Activated CD8-positive, alpha-beta T cell treated with anti-CD3 and anti-CD28 coated beads for 36 hours (primary cell): Measurements from ENCODE around the gene KLHL22. TPM values are rescaled to one million over a fixed set of nuclear protein-coding genes. Genes with fewer than 3 reads are reported as not detected.
A peak's percentile ranks its signal among the peaks of the same experiment; 100 is the strongest.
"Not testable (repeated sequence)": the region's sequence is repeated elsewhere in the genome, so short reads cannot be mapped to it uniquely, and the experiment has no call there.

Source experiments
- ATAC-seq: fragments of 200-7000 bp; cut with Tn5 transposase; one replicate; pipeline ENCODE4 v1.10.0; 2021; ENCODE audit warnings: mild to moderate bottlenecking, moderate library complexity
- CTCF ChIA-PET: fragments of 350-600 bp; sonication (Branson Sonifier 250); formaldehyde crosslinking; loops from one replicate; lab custom pipeline; 2021; ENCODE audit warnings: antibody characterized with exemption; lab: Charles Lee
- POLR2A ChIA-PET: fragments of 350-600 bp; sonication (Branson Sonifier 250); formaldehyde crosslinking; loops from one replicate; lab custom pipeline; 2021; ENCODE audit warnings: antibody characterized with exemption; lab: Charles Lee
- DNase-seq: peaks from one replicate; pipeline ENCODE4 v3.0.0-alpha.2; 2020
- H3K27ac Mint-ChIP-seq: one replicate; pipeline ENCODE4 v1.8.0; 2021; ENCODE audit warnings: mild to moderate bottlenecking, mixed read lengths
- H3K27me3 Mint-ChIP-seq: one replicate; pipeline ENCODE4 v1.8.0; 2021; ENCODE audit warnings: mixed read lengths
- H3K36me3 Mint-ChIP-seq: one replicate; pipeline ENCODE4 v1.8.0; 2021; ENCODE audit warnings: low read depth, mixed read lengths
- H3K4me1 Mint-ChIP-seq: one replicate; pipeline ENCODE4 v1.8.0; 2021; ENCODE audit warnings: low read depth, mixed read lengths
- H3K4me3 Mint-ChIP-seq: one replicate; pipeline ENCODE4 v1.8.0; 2021; ENCODE audit warnings: mild to moderate bottlenecking, moderate library complexity, mixed read lengths
- H3K9me3 Mint-ChIP-seq: one replicate; pipeline ENCODE4 v1.8.0; 2021; ENCODE audit warnings: mixed read lengths
- intact Hi-C: fragments of 100-400 bp; cut with micrococcal nuclease; formaldehyde crosslinking; loops from one replicate; pipeline ENCODE4 v1.10.0; 2022
- total RNA-seq, 2 experiments: library from RNA; stranded (reverse); gene quantifications; one replicate each; pipeline ENCODE4 v1.2.3, GENCODE V29; 2021
- TF ChIP-seq, protein P1 (sequence below): fragments of 200-600 bp; IDR thresholded peaks from one replicate; pipeline ENCODE4 v1.8.0; 2022; ENCODE audit warnings: antibody characterized with exemption, mild to moderate bottlenecking

KLHL22 gene
- total RNA-seq, 2 experiments from 2014 or later, result 16.3 to 17.9 TPM

DNA sequence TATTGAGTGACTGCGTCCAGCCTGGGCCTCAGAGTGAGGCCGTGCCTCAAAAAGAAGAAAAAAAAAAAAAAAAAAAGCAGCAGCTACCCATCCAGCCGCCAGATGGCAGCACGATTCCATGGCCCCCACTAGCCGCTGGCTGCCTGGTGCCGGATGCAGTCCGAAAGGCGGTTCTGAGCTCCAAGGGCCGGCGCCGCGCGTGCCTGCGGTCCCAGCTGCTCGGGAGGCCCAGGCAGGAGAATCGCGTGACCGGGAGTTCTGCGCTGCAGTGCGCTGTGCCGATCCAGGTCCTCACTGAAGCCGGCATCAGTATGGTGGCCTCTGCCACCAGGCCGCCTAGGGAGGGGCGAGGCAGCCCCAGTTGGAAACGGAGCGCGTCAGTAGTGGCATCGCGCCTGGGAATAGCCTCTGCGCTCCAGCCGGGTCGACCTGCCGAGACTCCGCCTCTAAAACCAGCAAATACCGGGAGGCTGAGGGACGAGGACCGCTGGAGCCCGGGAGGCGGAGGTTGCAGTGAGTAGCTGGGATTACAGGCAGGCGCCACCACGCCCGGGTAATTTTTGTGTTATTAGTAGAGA is 77.3 kb downstream of the KLHL22 start:
- no peaks in the 10 kb centered on the region for H3K36me3 Mint-ChIP-seq
- no peak overlapping the region for H3K27ac Mint-ChIP-seq
- no peaks in the 10 kb centered on the region for H3K9me3 Mint-ChIP-seq
- peaks cover 2% of the 10 kb centered on the region for H3K4me1 Mint-ChIP-seq
- ChIA-PET CTCF (interaction anchor here (0.6 to 3.7 kb wide), 39 partner anchors 10 to 406 kb away, joined by 3 to 55 read pairs (median 5); partner anchors contain the start of gene MED15), POLR2A (interaction anchor here (1.4 to 1.6 kb wide), 3 partner anchors 16 to 38 kb away, joined by 3 to 4 read pairs (median 3); no protein-coding TSS in a partner anchor)
- TF ChIP-seq, protein P1, sequence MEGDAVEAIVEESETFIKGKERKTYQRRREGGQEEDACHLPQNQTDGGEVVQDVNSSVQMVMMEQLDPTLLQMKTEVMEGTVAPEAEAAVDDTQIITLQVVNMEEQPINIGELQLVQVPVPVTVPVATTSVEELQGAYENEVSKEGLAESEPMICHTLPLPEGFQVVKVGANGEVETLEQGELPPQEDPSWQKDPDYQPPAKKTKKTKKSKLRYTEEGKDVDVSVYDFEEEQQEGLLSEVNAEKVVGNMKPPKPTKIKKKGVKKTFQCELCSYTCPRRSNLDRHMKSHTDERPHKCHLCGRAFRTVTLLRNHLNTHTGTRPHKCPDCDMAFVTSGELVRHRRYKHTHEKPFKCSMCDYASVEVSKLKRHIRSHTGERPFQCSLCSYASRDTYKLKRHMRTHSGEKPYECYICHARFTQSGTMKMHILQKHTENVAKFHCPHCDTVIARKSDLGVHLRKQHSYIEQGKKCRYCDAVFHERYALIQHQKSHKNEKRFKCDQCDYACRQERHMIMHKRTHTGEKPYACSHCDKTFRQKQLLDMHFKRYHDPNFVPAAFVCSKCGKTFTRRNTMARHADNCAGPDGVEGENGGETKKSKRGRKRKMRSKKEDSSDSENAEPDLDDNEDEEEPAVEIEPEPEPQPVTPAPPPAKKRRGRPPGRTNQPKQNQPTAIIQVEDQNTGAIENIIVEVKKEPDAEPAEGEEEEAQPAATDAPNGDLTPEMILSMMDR, result peak; percentile 96
- ATAC-seq (peak; percentile 83), DNase-seq (peak; percentile 74)
- intact Hi-C loops, result no loop called here
- H3K4me3 Mint-ChIP-seq, result peak overlapping the region; percentile 19
- no peaks in the 10 kb centered on the region for H3K27me3 Mint-ChIP-seq

DNA sequence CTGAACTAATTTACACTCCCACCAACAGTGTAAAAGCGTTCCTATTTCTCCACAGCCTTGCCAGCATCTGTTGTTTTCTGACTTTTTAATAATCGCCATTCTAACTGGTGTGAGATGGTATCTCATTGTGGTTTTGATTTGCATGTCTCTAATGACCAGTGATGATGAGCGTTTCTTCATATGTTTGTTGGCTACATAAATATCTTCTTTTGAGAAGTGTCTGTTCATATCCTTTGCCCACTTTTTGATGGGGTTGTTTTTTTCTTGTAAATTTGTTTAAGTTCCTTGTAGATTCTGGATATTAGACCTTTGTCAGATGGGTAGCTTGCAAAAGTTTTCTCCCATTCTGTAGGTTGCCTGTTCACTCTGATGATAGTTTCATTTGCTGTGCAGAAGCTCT is 79.9 kb downstream of the KLHL22 start:
- DNase-seq, H3K9me3 Mint-ChIP-seq, POLR2A ChIA-PET, ATAC-seq, H3K27me3 Mint-ChIP-seq, H3K36me3 Mint-ChIP-seq, H3K4me3 Mint-ChIP-seq, CTCF ChIA-PET, H3K27ac Mint-ChIP-seq, H3K4me1 Mint-ChIP-seq, intact Hi-C loops: not testable (repeated sequence)

DNA sequence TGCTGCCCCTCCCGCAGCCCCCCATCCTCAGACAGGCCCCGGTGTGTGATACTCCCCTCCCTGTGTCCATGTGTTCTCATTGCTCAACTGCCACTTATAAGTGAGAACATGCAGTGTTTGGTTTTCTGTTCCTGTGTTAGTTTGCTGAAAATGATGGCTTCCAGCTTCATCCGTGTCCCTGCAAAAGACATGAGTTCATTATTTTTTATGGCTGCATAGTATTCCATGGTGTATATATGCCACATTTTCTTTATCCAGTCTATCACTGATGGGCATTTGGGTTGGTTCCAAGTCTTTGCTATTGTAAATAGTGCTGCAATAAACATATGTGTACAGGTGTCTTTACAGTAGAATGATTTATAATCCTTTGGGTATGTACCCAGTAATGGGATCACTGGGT is 80.4 kb downstream of the KLHL22 start:
- H3K27ac Mint-ChIP-seq, H3K4me1 Mint-ChIP-seq, POLR2A ChIA-PET, CTCF ChIA-PET, intact Hi-C loops, H3K4me3 Mint-ChIP-seq, DNase-seq, H3K27me3 Mint-ChIP-seq, ATAC-seq, H3K36me3 Mint-ChIP-seq, H3K9me3 Mint-ChIP-seq: not testable (repeated sequence)

DNA sequence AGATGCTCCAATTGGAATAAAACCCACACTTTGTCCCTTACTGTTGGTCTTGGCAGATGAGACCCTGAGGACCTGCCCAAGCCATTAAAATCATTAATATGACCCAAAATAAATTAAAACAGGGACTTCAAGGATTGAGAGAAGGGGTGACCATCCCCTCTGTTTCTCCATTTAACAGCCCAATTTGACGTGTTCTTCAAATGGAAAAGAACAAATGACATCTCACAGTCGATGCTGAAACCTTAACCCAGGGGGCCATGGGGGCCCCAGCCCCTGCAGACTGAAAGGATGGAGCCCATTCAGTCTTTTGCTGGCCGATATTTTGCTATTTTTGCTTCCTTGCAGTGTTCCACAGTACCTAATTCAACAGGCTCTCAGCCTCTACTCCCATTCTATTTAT is 81.1 kb downstream of the KLHL22 start:
- ChIA-PET CTCF (no interaction called here), POLR2A (no interaction called here)
- peaks cover 2% of the 10 kb centered on the region for H3K4me1 Mint-ChIP-seq
- TF ChIP-seq, protein P1, result no peak
- no peak for DNase-seq
- no peaks in the 10 kb centered on the region for H3K27me3 Mint-ChIP-seq
- no peak overlapping the region for H3K27ac Mint-ChIP-seq
- no peaks in the 10 kb centered on the region for H3K9me3 Mint-ChIP-seq
- intact Hi-C loops, result no loop called here
- no peak overlapping the region for H3K4me3 Mint-ChIP-seq
- H3K36me3 Mint-ChIP-seq, result no peaks in the 10 kb centered on the region
- no peak for ATAC-seq

DNA sequence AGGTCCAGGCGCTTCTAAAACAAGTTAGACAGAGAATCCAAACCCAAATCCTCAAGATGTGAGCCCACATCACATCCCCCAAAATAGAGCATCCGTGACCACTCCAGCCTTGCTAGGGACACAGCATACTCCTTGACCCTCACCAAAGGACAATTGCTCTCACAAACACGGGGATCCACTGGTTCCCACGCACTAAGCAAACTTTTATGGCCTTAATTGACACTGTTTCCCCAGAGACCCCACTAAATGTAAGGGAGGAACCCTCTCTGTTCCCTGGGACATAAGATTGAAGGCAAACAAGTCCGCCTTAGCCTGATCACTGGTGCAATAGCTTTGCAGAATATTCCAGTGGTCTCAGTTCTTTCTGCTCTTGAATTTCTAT is 81.5 kb downstream of the KLHL22 start:
- no peaks in the 10 kb centered on the region for H3K9me3 Mint-ChIP-seq
- no peaks in the 10 kb centered on the region for H3K36me3 Mint-ChIP-seq
- no peak for DNase-seq
- H3K4me3 Mint-ChIP-seq, result no peak overlapping the region
- ChIA-PET POLR2A (no interaction called here), CTCF (no interaction called here)
- intact Hi-C loops, result no loop called here
- H3K27ac Mint-ChIP-seq, result no peak overlapping the region
- H3K4me1 Mint-ChIP-seq, result peaks cover 2% of the 10 kb centered on the region
- TF ChIP-seq, protein P1, result no peak
- no peaks in the 10 kb centered on the region for H3K27me3 Mint-ChIP-seq
- ATAC-seq, result no peak

DNA sequence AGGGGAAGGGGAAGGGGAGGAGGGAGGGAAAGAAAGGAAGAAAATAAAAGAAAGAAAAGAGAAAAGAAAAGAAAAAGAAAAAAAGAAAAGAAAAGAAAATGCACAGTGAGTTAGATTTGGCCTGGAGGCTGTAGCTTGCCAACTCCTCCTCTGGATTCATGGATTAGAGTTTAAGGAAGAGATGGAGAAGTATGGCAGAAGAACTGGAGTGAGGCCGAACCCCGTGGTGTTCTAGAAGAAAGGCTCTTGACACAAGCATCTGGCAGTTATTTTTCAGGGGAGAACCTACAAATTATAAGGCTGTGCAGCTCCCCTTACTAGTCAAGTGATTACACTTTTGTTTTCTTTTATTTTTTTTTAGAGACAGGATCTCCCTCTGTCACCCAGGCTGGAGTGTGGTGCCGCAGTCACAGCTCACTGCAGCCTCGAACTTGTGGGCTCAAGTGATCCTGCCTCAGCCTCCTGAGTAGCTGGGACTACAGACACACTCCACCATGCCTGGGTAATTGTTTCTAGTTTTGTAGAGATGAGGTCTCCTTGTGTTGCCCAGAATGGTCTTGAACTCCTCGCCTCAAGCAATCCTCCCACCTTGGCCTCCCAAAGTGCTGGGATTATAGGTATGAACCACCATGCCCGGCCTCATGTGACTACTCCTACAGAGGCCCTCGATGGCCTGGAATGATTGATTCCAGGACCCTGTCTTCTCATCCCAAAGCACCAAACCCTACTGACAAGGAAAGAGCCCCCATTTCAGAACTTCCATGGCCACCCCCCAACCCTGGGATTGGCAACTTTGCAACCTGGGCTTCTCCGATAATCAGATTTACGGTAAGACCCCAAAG is 82.2 kb downstream of the KLHL22 start:
- no peak for DNase-seq
- CTCF ChIA-PET, result interaction anchor here (0.8 kb wide), 1 partner anchor 18 kb away, joined by 3 read pairs; no protein-coding TSS in a partner anchor
- no peak overlapping the region for H3K27ac Mint-ChIP-seq
- no peaks in the 10 kb centered on the region for H3K4me1 Mint-ChIP-seq
- no peaks in the 10 kb centered on the region for H3K36me3 Mint-ChIP-seq
- intact Hi-C loops, result no loop called here
- no peak overlapping the region for H3K4me3 Mint-ChIP-seq
- H3K9me3 Mint-ChIP-seq, result no peaks in the 10 kb centered on the region
- TF ChIP-seq, protein P1, result no peak
- ATAC-seq, result no peak
- H3K27me3 Mint-ChIP-seq, result no peaks in the 10 kb centered on the region
- POLR2A ChIA-PET, result interaction anchor here (0.8 kb wide), 1 partner anchor 11 kb away, joined by 3 read pairs; no protein-coding TSS in a partner anchor
